Mesenteric fat pad (tissue), 1 donor: ENCODE measurements around the gene COL24A1. TPM values are rescaled to one million over a fixed set of nuclear protein-coding genes. Genes with fewer than 3 reads are reported as not detected.
"Not testable (repeated sequence)": the region's sequence is repeated elsewhere in the genome, so short reads cannot be mapped to it uniquely, and the experiment has no call there.

Experiments used
- DNase-seq: peaks from one replicate; pipeline ENCODE4 v3.0.0-alpha.2; 2020; ENCODE audit warnings: low spot score
- total RNA-seq: library from RNA; stranded (reverse); fragmentation: NEBNext Ultra II Directional; extraction: Animal tissue kit (Norgen Biotek cat#: 25700); gene quantifications from one replicate; pipeline ENCODE4 v1.2.1, GENCODE V29; 2021
- donor health status: DM: yes; HTN: yes; CAD: no.

Gene COL24A1
- total RNA-seq, 1 donor from 2014 or later: 0.32 TPM

- DNase-seq: no peak
Observed at GRCh38 chr1:85998105-85998855, 158.3 kb downstream of the COL24A1 start.

- no peak for DNase-seq
Observed at GRCh38 chr1:85992791-85993190, 163.8 kb downstream of the COL24A1 start.

GRCh38 chr1:85991261-85991660, 165.3 kb downstream of the COL24A1 start:
- no peak for DNase-seq

- DNase-seq: no peak
Observed at GRCh38 chr1:85984636-85985035, 171.9 kb downstream of the COL24A1 start.

GRCh38 chr1:85983316-85983715, 173.3 kb downstream of the COL24A1 start:
- no peak for DNase-seq

- DNase-seq: no peak
Observed at GRCh38 chr1:85976516-85977205, 179.9 kb downstream of the COL24A1 start.

GRCh38 chr1:85975912-85976371, 180.6 kb downstream of the COL24A1 start:
- DNase-seq: no peak

GRCh38 chr1:85962457-85962856, 194.1 kb downstream of the COL24A1 start:
- no peak for DNase-seq

GRCh38 chr1:85957760-85958159, 198.8 kb downstream of the COL24A1 start:
- no peak for DNase-seq

- DNase-seq: not testable (repeated sequence)
Observed at GRCh38 chr1:85955218-85955617, 201.4 kb downstream of the COL24A1 start.

GRCh38 chr1:85952460-85952859, 204.1 kb downstream of the COL24A1 start:
- DNase-seq: no peak

GRCh38 chr1:85947186-85947585, 209.4 kb downstream of the COL24A1 start:
- no peak for DNase-seq

- DNase-seq: no peak
Observed at GRCh38 chr1:85943945-85944344, 212.6 kb downstream of the COL24A1 start.

GRCh38 chr1:85943526-85943925, 213.0 kb downstream of the COL24A1 start:
- DNase-seq: no peak

GRCh38 chr1:85940656-85941306, 215.8 kb downstream of the COL24A1 start:
- DNase-seq: no peak

- DNase-seq: no peak
Observed at GRCh38 chr1:85938829-85939228, 217.7 kb downstream of the COL24A1 start.

- no peak for DNase-seq
Observed at GRCh38 chr1:85936470-85936869, 220.1 kb downstream of the COL24A1 start.

- no peak for DNase-seq
Observed at GRCh38 chr1:85936057-85936456, 220.5 kb downstream of the COL24A1 start.

- no peak for DNase-seq
Observed at GRCh38 chr1:85935234-85935633, 221.3 kb downstream of the COL24A1 start.

- no peak for DNase-seq
Observed at GRCh38 chr1:85934516-85934915, 222.1 kb downstream of the COL24A1 start.

GRCh38 chr1:85933961-85934360, 222.6 kb downstream of the COL24A1 start:
- no peak for DNase-seq

- DNase-seq: no peak
Observed at GRCh38 chr1:85911742-85912141, 244.8 kb downstream of the COL24A1 start.
